ENCODE measurements around the gene PRDM16. TPM values are rescaled to one million over a fixed set of nuclear protein-coding genes. Genes with fewer than 3 reads are reported as not detected.

Gene PRDM16
- total and polyA plus RNA-seq, 2 of the 4 experiments (the other 2 are of a cell fraction): 0.02 TPM; not detected in 1

DNA sequence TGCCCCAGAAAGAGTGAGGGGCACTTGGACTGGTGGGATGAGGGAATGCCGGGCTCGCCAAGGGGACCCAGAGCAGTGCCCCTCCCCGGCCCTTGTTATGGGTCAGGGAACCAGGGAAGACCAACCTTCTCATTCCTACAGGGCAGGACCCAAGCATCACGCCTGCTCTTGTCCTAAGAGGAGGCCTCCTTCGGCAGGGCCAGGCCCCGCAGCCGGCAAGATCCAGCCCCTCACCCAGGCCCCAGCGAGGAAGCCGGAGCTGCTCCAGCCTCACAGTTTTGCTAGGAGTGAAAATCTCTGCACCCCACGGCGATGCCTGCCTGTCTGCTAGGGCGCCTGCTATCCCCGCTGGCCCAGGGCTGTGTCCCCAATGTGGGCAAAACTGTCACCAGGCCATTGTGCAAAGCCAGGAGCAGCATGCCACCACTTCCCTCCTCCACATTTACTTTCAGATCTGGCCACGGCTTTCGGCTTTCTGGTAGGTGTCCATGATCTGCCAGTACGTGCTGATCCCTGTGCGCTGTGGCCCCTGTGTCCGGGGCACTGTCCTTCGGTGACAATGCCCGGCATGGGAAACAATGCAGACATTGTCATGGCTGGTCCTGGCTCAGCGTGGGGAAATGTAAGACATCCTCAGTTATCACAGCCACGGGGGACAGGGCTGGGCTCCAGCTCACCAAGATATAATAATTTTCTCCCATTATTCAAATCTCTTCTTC, 38.2 kb upstream of the PRDM16 start:
- in situ Hi-C loops (cut with MboI; ENCODE audit: low sequenced_read_pairs): no loop called here
- Histone ChIP-seq H3K56ac (ENCODE audit: extremely low read depth, insufficient read depth, low read length) (no peak overlapping the region), H3K4ac (ENCODE audit: low read depth, low read length) (no peak overlapping the region), H2AK9ac (replicated peaks; ENCODE audit: low read depth, low read length, poor library complexity) (no peak overlapping the region), H3K9ac (ENCODE audit: low read depth, low read length) (no peak overlapping the region), H4K20me1 (ENCODE audit: insufficient read depth, low read length) (no peaks in the 10 kb centered on the region), H3K27me3 (ENCODE audit: control insufficient read depth, insufficient read depth, low read length) (no peaks in the 10 kb centered on the region), H3K4me3 (ENCODE audit: insufficient read depth, low read depth, low read length) (no peak overlapping the region), H3K4me2 (ENCODE audit: low read depth, low read length) (no peak overlapping the region), H4K5ac (ENCODE audit: low read depth, low read length) (no peak overlapping the region), H3K9me3 (ENCODE audit: control insufficient read depth, insufficient read depth, low read length) (peaks cover 51% of the 10 kb centered on the region), H2AK5ac (ENCODE audit: low read depth, low read length) (no peak overlapping the region), H2AFZ (replicated peaks; ENCODE audit: low read length, poor library complexity) (no peak overlapping the region), H3K14ac (replicated peaks; ENCODE audit: low read depth, low read length) (no peak overlapping the region), H3K79me1 (ENCODE audit: low read depth in 1 of 2, low read length in 2 of 2) (no peaks in the 10 kb centered on the region), H3K27ac (ENCODE audit: insufficient read depth, low read length) (no peak overlapping the region), H3K23ac (ENCODE audit: low read depth, low read length) (no peak overlapping the region), H3K36me3 (ENCODE audit: control insufficient read depth, insufficient read depth, low read length) (no peaks in the 10 kb centered on the region), H4K8ac (ENCODE audit: low read depth in 2 of 2, low read length in 2 of 2) (no peak overlapping the region), H2BK20ac (ENCODE audit: low read depth, low read length) (no peak overlapping the region), H3K18ac (ENCODE audit: low read depth, low read length) (no peak overlapping the region), H4K91ac (ENCODE audit: insufficient read depth, low read depth, low read length) (no peak overlapping the region), H2BK5ac (ENCODE audit: low read depth, low read length, poor library complexity, severe bottlenecking) (no peak overlapping the region), H2BK120ac (ENCODE audit: low read depth, low read length) (no peak overlapping the region), H3K9me1 (ENCODE audit: insufficient read depth, low read length) (no peaks in the 10 kb centered on the region), H3K4me1 (ENCODE audit: control insufficient read depth, insufficient read depth, low read length) (no peaks in the 10 kb centered on the region), H2BK15ac (ENCODE audit: low read depth, low read length) (no peak overlapping the region)
- BruUV-seq (replicated peaks): no TSS peak
- no peak for ATAC-seq (ENCODE audit: low read depth)
- POLR2A ChIA-PET (ENCODE audit: unreplicated experiment): no interaction called here
- TF ChIP-seq POLR2A (IDR thresholded peaks at IDR 0.05; ENCODE audit: low read depth, low read length) (no peak), MAZ (IDR thresholded peaks at IDR 0.05; ENCODE audit: borderline replicate concordance, low read depth, low read length) (no peak), MXI1 (IDR thresholded peaks at IDR 0.05; ENCODE audit: borderline replicate concordance, low read depth, low read length) (no peak), RCOR1 (IDR thresholded peaks at IDR 0.05; ENCODE audit: insufficient replicate concordance, low read length) (no peak), RAD21 (IDR thresholded peaks at IDR 0.05; ENCODE audit: low read length) (no peak), NFE2L2 (IDR thresholded peaks at IDR 0.05; ENCODE audit: low read depth, low read length) (no peak), SMC3 (IDR thresholded peaks at IDR 0.05; ENCODE audit: low read depth, low read length) (no peak), RFX5 (IDR thresholded peaks at IDR 0.05; ENCODE audit: low read depth, low read length) (no peak), FOS (IDR thresholded peaks at IDR 0.05; ENCODE audit: low read depth, low read length) (no peak), BHLHE40 (IDR thresholded peaks at IDR 0.05; ENCODE audit: low read depth, low read length) (no peak), CTCF (conservative IDR thresholded peaks at IDR 0.05; ENCODE audit: low read depth, low read length) (no peak), CHD1 (IDR thresholded peaks at IDR 0.05; ENCODE audit: low read depth, low read length) (no peak)
- TF ChIP-seq, protein P1, sequence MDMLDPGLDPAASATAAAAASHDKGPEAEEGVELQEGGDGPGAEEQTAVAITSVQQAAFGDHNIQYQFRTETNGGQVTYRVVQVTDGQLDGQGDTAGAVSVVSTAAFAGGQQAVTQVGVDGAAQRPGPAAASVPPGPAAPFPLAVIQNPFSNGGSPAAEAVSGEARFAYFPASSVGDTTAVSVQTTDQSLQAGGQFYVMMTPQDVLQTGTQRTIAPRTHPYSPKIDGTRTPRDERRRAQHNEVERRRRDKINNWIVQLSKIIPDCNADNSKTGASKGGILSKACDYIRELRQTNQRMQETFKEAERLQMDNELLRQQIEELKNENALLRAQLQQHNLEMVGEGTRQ (IDR thresholded peaks at IDR 0.05; ENCODE audit: low read depth, low read length): no peak
- dilution Hi-C loops (cut with HindIII; ENCODE audit: low sequenced_read_pairs, unreplicated experiment): no loop called here
- WGBS, 2 experiments (ENCODE audit: extremely low coverage in 2 of 2, insufficient read length in 1 of 2): 77% methylated on average over 7 of the region's 22 CpGs; no CpG with 5 or more reads in 1 of the 2 experiments
- intact Hi-C loops (cut with micrococcal nuclease): no loop called here
- CTCF ChIA-PET: no interaction called here
- DNase-seq: no peak
